HTR-8/SVneo (cell line): ENCODE data around the gene TMEM231.
A peak's percentile ranks its signal among the peaks of the same experiment; 100 is the strongest.
"Not testable (repeated sequence)": the region's sequence is repeated elsewhere in the genome, so short reads cannot be mapped to it uniquely, and the experiment has no call there.

Source experiments
- DNase-seq: peaks from one replicate; pipeline ENCODE4 v3.0.0; 2011; ENCODE audit warnings: low spot score, mixed read lengths; ENCODE audit not compliant: insufficient read length
- FAIRE-seq: peaks from 2 replicates; lab custom pipeline; 2011; peaks lifted over from hg19 to GRCh38; lab: Jason Lieb, UNC

TMEM231 gene

DNA sequence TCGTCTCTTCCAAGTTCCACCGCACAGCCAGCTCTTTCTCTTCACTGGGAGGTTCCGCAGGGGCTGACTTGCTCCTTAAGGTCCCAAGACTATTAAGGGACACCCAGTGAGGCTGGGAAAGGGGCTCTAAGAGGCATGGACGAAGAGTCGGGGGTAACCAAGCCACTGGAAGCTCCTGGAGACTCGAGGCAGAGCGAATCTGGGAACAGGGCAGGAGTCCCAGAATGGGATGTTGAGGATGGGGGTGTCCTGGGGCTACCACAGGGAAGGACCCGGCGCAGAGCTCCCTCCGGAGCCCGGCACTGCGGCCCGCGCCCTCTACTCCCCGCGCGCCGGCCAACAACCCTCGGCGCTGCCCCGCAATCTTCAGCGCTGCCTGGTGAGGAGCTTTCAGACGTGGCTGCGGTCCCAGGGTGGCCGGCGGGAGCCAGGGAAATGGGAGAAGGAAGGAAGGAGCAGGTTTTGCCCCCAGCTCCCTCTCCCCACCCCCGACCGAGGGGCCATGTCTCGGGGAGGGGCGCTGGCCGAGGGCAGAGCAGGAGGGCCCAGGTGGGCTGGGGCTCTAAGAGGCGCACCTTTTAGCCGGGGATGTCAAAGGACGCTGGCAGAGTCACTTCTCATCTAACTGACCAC lies 20.7 kb downstream of the TMEM231 start:
- DNase-seq = no peak
- no peak for FAIRE-seq

DNA sequence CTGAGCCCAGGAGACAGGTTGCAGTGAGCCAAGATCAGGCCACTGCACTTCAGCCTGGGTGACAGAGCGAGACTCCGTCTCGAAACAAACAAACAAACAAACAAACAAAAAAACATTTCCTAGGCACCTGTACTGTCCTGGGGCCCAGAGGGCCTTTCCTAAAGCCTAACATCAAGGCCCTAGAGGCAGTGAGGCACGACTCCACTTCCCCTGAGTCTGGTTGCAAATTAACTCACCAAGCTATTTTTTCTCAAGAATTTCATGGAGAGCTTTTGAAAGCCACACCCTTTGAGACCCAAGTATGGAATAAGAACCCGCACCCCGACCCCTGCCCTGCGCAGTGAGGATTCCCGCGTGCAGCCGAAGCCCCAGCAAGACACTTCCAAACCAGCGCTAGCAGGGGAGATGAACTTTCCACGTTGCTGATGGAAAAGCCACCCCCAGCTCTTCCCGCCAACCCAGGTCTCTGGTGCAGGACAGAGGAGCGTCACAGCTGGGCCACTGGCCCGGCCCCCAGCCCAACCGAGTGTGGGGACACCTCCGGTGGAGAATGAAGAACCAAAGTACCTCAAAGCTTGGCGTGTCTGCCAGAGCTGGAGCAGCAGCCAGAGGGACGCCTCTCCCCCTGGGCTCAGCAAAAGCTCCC lies 21.4 kb downstream of the TMEM231 start:
- FAIRE-seq = no peak
- no peak for DNase-seq

DNA sequence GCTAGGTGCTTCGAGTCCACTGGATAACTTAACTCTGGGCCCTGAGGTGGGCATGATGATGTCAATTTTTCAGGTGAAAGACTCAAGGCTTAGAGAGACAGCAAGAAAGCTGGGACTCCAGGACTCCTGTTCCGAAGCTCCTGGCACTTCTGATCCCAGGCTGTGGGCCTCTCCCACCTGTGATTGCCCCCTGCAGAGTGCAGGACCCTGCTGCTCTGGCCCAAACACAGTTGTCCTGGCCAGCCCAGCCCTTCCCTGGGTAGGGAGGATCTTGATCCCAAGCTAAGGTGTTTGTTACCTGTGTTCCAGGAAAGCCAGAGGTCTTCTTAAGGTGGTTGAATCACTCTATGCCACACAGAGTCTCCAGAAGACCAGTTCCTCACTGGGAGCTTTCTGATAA lies 23.3 kb downstream of the TMEM231 start:
- FAIRE-seq (no peak), DNase-seq (no peak)

DNA sequence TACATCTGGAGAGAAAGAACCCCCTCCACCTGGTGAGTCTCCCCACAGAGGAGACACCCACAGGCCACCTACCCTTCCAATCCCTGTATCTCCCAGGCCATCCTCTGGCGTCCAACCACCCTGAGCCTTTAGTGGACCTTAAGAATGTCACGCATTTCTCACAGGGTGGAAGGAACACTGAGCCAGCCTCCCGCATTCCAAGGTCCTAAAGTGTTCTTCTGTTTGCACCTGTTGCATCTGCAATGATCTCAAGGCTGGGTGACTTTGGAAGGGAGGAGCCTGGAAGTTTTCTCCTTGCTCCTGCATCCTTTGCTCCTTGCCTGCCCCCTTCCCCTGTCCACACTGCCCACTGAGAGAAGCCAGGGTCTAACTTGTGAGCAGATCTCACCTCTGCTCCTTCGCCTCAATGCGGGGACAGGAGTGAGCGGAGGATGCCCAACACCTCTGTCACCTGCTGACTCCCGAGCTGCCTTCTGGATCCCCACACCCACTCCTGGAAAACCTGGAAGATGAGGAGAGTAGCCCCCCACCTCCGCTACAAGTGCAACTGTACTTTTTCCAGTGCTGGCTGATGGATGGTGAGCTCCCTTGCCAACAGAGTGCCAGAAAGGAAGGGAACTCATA lies 23.8 kb downstream of the TMEM231 start:
- DNase-seq (no peak), FAIRE-seq (peak; percentile 44)

DNA sequence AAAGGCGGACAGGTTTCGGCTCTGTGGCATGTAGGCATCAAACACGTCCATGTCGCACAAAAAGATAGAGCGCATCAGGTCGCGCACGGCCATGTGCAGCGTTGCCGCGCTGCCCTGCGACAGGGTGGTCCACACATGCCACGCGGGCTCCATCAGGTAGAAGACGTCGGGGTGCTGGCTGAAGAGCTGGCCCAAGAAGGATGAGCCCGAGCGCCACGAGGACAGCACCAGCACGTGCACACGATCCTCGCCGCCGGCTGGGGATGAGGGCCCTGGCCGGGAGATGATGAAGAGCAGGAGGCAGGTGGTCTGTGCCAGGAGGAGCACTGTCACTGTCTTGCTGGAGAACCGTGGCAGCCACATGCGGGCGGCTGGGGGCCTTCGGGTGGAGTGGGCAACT lies 26.1 kb downstream of the TMEM231 start:
- no peak for FAIRE-seq
- no peak for DNase-seq

DNA sequence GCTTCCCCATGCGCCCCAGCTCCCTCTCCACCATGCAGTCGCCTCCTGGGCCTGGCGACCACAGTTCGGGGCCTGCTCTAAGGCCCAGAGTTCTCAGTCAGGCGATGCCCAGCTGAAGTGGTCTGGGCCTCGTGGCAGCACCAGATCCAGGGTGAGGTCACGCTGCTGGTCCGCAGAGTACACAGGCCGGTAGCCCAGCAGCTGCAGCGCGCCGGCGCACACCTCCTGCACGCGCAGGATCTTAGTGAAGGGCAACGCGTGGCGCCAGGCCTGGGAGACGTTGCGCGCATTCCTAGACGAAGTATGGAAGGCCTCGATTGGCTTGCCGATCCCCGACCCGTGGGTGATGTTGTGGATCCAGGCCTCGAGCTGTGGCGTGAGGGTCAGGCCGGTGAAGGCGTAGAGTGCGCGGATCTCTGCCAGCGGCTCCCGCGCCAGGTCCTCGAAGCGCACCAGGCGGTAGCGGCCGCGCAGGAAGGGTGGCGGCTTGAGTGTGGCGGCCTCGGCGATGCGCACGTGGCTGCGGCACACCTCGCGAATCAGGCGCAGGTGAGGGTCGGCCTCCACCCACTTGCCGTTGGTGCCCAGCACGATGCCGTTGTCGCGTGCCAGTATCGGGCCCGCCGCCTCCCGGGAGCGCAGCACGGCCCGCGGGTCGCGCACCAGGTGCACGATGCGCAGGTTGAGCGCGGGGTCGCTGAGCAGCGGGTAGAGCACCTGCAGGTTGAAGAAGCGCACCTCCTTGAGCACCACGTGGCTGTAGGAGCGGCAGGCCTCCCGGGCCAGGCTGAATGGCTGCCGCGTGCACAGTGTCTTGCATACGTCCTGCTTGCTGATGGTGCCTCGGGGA lies 26.8 kb downstream of the TMEM231 start:
- FAIRE-seq (no peak), DNase-seq (no peak)

DNA sequence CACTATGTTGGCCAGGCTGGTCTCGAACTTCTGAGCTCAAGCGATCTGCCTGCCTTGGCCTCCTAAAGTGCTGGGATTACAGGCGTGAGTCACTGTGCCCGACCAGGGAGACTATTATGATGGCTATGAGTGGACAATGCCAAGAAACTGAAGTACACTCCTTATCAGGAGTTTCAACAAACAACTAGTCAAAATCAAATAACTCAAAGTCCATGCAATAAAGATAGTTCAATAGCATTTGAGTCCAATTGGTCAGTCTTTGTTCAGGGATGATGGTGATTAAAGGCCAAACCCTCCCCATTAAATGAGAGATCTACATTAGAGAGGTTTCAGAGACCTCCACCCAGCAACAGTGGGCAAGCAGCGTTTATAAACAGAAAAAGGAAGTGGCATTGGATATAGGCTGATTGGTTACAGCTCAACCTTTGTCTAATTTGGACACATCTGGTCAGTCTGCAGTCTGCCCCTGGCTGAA lies 28.2 kb downstream of the TMEM231 start:
- DNase-seq = no peak
- no peak for FAIRE-seq

DNA sequence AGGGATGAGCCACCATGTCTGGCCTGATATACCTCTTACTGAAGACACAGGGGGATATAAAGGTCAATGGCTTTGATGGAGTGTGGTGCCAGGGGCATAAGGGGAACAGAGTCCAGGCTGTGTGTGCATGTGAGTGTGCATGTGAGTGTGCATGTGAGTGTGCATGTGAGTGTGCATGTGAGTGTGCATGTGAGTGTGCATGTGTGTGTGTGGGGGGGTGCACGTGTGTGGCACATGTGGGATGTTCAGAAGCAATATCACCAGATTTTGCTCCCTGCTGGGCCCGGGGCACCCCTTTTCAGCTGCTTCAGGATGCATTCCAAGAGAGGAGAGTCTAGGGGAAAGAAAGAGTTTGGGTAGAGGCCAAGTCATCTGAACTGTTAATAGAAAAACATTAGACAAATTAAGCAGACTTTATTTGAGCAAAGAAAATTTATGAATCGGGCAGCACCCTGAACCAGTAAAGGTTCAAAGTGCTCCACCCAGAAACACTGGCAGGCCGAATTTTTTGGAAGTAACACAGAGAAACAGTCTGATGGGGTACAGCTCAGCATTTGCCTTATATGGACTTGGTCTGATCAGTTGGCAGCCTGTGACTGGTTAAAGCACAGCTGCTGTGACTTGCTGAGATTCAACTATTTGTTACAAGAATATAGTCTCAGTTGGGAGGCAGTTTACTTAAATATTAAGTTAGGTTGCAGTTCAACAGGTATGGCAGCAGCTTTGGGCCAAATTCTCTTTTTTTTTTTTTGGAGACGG lies 29.8 kb downstream of the TMEM231 start:
- no peak for DNase-seq
- FAIRE-seq = peak; percentile 66

DNA sequence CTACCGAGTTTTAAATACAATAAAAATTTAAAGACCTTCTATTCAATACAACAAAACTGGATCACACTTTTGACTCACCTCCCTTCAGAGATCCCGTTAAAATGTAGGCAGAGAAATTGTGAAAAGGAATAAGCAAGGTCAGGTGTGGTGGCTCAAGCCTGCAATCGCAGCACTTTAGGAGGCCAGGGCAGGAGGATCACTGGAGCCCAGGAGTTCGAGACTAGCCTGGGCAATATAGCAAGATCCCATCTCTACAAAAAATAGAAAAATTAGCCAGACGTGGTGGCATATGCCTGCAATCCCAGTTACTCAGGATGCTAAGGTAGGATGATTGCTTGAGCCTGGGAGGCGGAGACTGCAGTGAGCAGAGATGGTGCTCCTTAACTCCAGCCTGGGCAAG lies 36.9 kb downstream of the TMEM231 start:
- DNase-seq (no peak), FAIRE-seq (no peak)

DNA sequence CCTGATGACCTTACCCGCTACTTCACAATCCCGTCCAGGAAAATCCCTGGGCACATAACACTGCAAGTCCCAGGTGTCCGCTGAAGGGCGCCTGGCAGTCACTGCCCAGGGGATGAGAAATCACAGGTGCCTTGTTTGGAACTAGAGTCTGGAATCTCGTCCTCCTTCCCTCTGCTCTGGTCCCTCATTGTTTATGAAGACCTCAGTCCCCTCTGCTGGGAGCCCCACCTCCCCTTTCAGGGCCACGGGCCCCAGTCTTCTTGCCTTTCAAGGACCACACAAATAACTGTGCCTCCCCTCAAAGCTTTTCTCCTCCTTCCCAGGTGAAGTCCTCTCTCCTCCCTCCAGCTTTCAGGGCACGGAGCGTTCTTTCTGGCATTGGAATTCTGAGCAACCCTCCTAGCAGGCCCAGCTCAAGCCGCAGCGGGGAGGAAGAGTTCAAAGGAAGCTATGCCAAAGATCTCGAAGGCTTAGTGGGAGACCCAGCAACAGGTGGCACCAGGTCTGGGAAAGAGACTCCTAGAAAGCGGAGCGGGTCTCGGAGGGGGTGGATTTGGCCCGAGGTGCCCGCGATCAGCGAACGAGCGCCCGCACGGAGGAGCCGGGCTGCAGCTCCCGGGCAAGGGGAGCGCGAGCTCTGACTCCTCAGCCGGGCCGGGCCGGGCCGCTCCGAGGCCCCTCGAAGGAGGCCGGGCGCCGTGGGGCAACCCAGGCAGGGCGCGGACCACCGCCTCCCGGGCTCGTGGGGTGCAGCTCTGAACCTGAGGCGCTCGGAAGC lies 39.7 kb downstream of the TMEM231 start:
- FAIRE-seq, DNase-seq: not testable (repeated sequence)

DNA sequence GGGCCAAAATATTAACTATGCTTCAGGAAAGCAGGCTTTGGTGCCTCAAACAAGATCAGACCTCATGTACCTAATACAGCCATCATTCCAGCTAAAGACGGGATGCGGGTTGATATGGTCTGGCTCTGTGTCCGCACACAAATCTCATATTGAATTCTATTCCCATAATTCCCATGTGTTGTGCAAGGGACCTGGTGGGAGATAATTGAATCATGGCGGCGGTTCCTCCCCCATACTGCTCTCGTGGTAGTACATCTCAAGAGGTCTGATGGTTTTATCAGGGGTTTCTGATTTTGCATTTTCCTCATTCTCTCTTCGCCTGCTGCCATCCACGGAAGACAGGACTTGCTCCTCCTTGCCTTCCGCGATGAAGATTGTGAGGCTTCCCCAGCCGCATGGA lies 41.8 kb downstream of the TMEM231 start:
- DNase-seq = no peak
- no peak for FAIRE-seq

DNA sequence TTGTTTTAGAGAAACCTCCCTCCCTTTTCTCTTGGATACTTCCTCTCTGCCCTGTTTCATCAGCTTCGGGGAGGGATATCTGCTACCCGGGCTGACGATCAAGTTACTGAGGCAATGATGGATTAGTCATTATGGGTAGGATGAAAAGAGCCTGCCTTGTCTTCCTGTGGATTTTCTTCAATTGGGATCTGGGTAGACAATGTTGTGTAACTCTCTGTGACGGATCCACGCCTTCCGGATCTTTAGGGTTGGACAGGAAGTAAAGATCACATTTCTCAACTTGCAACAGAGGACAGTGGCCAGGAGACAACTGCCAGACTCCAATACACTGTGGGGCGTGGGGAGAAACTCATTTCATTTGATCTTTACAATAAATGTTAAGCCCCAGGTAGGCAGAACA lies 49.5 kb downstream of the TMEM231 start:
- peak; percentile 42 for FAIRE-seq

DNA sequence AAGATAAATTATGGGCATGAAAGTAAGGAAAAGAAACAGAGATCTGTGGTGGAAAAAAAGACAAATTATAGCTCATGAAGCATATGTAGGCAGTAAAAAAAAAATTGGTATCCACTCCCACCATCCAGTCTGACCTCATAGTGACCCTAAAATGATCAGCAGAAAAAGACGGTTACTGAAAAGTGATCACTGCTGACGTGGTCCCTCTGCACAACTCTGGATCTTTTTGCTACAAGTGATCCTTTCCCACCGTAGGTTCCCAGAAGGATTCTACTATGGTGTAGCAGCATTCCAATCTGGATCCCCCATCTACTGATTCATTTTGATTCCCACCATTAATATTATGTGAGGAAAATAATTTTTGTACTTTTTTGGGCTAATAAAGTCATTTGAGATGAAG lies 49.9 kb downstream of the TMEM231 start:
- FAIRE-seq (no peak), DNase-seq (no peak)

More for the DNA sequence above, 49.5 kb downstream of the TMEM231 start:
- DNase-seq = peak; percentile 71

DNA sequence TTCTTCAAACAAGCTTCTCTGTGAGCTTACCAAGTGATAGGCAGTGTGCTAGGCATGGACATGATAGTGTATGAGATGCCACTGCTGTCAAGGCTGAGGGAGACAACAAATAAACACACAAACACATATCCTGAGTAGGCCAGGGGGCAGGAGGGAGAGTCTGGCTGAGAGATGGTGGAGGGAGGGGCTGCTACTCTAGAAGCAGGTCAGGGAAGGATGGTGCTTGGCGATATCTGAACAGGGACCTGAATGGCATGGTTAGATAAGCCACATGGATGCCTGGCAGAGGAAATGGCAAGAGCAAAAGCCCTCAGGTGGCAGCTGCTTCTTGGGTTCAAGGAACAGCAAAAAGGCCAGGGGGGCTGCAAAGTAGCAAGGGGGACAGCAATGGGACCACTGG lies 52.3 kb downstream of the TMEM231 start:
- no peak for FAIRE-seq
- DNase-seq = no peak

DNA sequence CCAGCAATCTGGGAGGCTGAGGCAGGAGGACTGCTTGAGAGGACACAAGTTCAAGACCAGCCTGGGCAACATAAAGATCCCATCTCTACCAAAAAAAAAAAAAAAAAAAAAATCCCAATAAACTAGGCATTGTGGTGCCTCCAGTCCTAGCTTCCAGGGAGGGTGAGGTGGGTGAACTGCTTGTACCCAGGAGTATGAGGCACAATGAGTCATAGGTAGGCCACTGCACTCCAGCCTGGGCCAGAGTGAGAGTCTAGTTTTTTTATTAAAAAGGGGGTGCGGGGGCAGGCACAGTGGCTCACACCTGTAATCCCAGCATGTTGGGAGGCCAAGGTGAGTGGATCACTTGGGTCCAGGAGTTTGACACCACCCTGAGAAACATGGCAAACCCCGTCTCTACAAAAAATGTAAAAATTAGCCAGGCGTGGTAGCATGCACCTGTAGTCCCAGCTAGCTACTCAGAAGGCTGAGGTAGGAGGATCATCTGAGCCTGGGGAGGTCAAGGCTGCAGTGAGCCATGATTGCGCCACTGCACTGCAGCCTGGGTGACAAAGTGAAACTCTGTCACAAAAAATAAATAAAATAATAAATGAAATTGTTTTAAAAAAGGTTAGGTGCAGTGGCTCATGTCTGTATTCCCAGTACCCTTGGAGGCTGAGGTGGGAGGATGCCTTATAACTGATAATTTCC lies 53.0 kb downstream of the TMEM231 start:
- DNase-seq = no peak

DNA sequence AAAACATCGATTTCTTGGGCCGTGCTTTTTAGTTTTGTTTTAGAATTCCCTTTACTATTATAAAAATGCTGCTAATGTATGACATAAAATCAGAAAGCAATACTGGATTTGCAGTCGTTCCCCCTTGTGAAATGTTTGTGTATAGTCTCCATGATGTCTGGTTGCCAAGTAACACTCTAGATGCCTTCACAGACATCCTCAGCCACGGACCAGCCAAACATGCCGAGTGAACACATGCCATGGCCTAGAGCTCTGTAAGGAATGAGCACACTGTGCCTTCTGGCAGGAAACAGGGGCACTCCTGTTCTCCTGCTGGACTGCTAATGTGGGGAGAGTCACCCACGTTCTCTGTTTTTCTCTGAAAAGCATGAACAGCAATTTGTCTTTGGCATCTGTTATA lies 54.2 kb downstream of the TMEM231 start:
- not testable (repeated sequence) for DNase-seq, FAIRE-seq

More for the DNA sequence above, 53.0 kb downstream of the TMEM231 start:
- no peak for FAIRE-seq

DNA sequence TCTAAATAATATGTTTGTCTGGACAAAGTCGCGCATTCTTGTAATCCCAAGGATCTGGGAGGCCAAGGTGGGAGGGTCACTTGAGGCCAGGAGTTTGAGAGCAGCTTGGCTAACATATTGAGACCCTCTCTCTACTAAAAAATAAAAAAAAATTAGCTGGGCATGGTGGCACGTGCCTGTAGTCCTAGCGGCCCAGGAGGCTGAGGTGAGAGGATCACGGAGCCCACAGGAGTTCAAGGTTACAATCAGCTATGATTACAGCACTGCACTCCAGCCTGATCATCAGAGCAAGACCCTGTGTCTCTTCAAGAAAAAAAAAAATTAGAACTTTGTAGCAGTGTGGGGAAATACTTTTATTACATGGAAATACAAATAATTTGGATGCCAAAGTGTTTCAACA lies 54.7 kb downstream of the TMEM231 start:
- FAIRE-seq (no peak), DNase-seq (no peak)

DNA sequence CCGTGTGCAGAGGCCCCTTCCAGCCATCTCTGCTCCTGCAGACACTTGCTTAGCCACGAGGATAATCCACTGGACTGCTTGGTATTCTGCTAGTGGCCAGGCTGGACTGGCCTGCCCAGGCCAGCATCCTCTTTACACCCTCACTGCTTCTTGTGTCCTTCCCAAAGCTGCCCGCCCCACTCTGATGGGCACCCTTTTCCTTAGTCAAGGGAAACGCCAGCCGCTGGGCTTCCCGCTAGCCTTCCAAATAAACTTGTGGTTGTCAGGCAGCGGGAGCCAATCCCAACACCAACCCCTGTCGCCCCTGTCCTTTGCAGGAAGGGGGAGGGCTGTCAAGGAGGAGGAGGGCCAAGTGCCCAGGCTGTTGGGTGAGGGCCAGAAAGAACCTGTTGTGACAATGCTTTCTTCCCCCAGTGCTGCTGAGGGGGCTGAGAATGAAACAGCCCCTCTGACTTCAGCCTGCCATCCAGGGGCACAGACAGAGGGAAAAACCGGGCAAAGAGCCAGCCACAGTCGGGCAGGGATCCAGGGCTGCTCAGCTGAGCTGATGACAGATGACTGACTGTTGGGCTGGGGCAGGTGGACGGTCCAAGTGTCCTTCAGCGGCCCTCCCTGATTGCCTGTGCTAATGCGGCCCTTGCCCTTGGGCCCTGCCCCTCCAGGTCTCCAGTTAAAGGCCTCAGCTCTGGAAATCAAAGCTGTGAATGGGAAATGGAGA lies 57.3 kb downstream of the TMEM231 start:
- not testable (repeated sequence) for DNase-seq
- peak; percentile 95 for FAIRE-seq
